Measurements from ENCODE around the gene IGLL5.

IGLL5 gene

GRCh38 chr22:22925805-22926369 is 38.3 kb downstream of the IGLL5 start:
- Histone ChIP-seq H3K9me3 (ENCODE audit: control insufficient read depth, low read length) (no peaks in the 10 kb centered on the region), H3K9ac (ENCODE audit: low read length) (no peak overlapping the region), H3K4me1 (ENCODE audit: control insufficient read depth, insufficient read depth, low read length) (no peaks in the 10 kb centered on the region), H3K27me3 (ENCODE audit: control insufficient read depth, insufficient read depth, low read length) (peaks cover 4% of the 10 kb centered on the region), H3K36me3 (ENCODE audit: control insufficient read depth, insufficient read depth, low read length) (no peaks in the 10 kb centered on the region), H3K4me3 (ENCODE audit: low read length) (no peak overlapping the region)

DNA sequence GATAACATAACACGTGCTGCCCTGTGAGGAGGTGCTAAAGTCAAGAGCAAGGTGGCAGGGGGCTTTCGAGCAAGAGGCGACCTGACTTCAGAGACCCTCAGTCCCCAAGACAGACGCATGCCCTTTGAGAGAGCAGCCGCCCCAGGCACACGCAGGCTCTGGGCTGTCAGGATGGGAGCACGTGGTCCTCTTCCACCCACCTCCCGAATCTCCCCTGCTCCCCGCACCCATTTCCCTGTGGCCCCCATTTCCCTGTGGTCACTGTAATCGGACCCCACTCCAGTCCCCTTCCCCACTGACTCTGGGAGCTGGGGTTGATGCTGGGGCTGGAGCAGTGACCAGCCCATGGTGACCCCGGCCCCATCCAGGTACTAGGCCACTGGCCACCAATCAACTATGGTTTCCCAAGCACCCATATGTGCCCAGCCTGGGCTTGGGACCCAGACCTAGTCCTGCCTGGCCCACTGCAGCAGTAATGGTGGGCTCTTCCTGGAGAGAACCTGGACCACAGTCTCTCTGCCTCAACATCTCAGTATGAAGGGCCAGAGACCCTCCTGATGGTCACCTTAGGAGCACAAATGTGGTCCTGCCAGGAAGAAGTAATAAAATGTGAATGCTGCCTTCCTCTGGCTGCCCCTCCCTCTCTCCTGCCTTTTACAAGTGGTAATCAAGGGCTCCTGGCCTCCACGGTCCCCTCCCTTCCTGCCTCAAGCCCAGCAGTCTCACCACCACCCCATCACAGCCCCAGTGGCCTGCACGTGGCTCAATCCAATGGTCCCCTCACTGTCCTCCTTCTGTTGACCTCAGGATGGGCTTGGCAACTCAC is 39.0 kb downstream of the IGLL5 start:
- Histone ChIP-seq H3K36me3 (ENCODE audit: control insufficient read depth, insufficient read depth, low read length) (no peaks in the 10 kb centered on the region), H3K9me3 (ENCODE audit: control insufficient read depth, low read length) (no peaks in the 10 kb centered on the region), H3K27me3 (ENCODE audit: control insufficient read depth, insufficient read depth, low read length) (peaks cover 4% of the 10 kb centered on the region), H3K9ac (ENCODE audit: low read length) (no peak overlapping the region), H3K4me1 (ENCODE audit: control insufficient read depth, insufficient read depth, low read length) (no peaks in the 10 kb centered on the region), H3K4me3 (ENCODE audit: low read length) (no peak overlapping the region)

GRCh38 chr22:22927196-22927887 is 39.7 kb downstream of the IGLL5 start:
- Histone ChIP-seq H3K9me3 (ENCODE audit: control insufficient read depth, low read length) (no peaks in the 10 kb centered on the region), H3K36me3 (ENCODE audit: control insufficient read depth, insufficient read depth, low read length) (no peaks in the 10 kb centered on the region), H3K9ac (ENCODE audit: low read length) (no peak overlapping the region), H3K4me3 (ENCODE audit: low read length) (no peak overlapping the region), H3K4me1 (ENCODE audit: control insufficient read depth, insufficient read depth, low read length) (no peaks in the 10 kb centered on the region), H3K27me3 (ENCODE audit: control insufficient read depth, insufficient read depth, low read length) (peaks cover 4% of the 10 kb centered on the region)

- Histone ChIP-seq H3K9ac (ENCODE audit: low read length) (no peak overlapping the region), H3K36me3 (ENCODE audit: control insufficient read depth, insufficient read depth, low read length) (no peaks in the 10 kb centered on the region), H3K4me3 (ENCODE audit: low read length) (no peak overlapping the region), H3K27me3 (ENCODE audit: control insufficient read depth, insufficient read depth, low read length) (peaks cover 4% of the 10 kb centered on the region), H3K9me3 (ENCODE audit: control insufficient read depth, low read length) (no peaks in the 10 kb centered on the region), H3K4me1 (ENCODE audit: control insufficient read depth, insufficient read depth, low read length) (no peaks in the 10 kb centered on the region)
Observed at GRCh38 chr22:22927888-22928665, 40.5 kb downstream of the IGLL5 start.

DNA sequence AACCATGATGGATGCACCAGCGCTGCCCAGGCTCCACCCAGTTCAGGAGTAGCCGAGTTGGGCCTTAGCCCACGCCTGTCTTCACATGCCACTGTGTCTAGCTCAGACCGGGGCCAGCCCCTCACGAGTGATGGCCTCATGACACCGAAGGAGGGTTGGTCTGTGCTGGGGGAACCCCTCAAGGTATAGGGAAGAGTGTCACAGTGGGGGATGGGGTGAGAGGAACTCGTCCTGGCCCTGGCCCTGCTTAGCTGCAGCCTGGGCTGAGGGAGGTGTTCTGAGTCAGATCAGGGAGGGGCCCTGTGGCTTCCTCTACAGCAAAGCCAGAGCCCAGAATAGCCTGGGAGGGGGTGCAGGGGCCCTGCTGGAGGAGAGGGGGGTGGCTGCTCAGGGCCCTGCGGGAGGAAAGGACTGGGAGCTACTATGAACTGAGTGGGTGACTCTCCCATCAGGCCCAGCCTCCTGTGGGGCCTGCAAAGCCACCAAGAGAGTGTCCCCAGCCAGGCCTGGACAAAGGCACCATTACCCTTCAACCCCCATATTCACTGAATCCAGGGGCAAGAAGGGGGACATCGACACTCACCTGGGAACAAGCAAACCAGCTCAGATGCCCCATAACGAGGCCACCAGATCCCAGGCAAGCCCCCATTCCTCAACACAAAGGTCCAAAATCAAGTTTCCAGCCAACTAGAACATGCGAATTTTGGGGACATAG is 41.2 kb downstream of the IGLL5 start:
- no peaks in the 10 kb centered on the region for H3K4me1 ChIP-seq (ENCODE audit: control insufficient read depth, insufficient read depth, low read length)
- no peak overlapping the region for H3K4me3 ChIP-seq (ENCODE audit: low read length)
- H3K9ac ChIP-seq (ENCODE audit: low read length) = no peak overlapping the region
- H3K27me3 ChIP-seq (ENCODE audit: control insufficient read depth, insufficient read depth, low read length) = peaks cover 4% of the 10 kb centered on the region
- no peaks in the 10 kb centered on the region for H3K9me3 ChIP-seq (ENCODE audit: control insufficient read depth, low read length)
- H3K36me3 ChIP-seq (ENCODE audit: control insufficient read depth, insufficient read depth, low read length) = no peaks in the 10 kb centered on the region

- Histone ChIP-seq H3K4me1 (ENCODE audit: control insufficient read depth, insufficient read depth, low read length) (no peaks in the 10 kb centered on the region), H3K36me3 (ENCODE audit: control insufficient read depth, insufficient read depth, low read length) (no peaks in the 10 kb centered on the region), H3K9me3 (ENCODE audit: control insufficient read depth, low read length) (no peaks in the 10 kb centered on the region), H3K9ac (ENCODE audit: low read length) (no peak overlapping the region), H3K4me3 (ENCODE audit: low read length) (no peak overlapping the region), H3K27me3 (ENCODE audit: control insufficient read depth, insufficient read depth, low read length) (no peaks in the 10 kb centered on the region)
Observed at GRCh38 chr22:22929381-22930221, 42.0 kb downstream of the IGLL5 start.

DNA sequence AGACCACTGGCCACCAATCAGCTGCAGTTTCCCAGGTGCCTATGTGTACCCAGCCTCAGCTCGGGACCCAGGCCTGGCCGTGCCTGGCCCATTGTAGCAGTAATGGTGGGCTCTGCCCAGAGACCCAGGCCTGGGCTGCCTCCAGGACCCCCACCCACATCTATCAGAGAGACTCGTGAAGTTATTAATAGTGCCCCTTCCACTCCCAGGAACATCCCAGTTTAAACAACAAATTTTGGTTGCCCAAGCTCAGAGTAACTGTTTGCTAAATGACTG is 42.5 kb downstream of the IGLL5 start:
- Histone ChIP-seq H3K4me3 (ENCODE audit: low read length) (no peak overlapping the region), H3K27me3 (ENCODE audit: control insufficient read depth, insufficient read depth, low read length) (no peaks in the 10 kb centered on the region), H3K9me3 (ENCODE audit: control insufficient read depth, low read length) (no peaks in the 10 kb centered on the region), H3K4me1 (ENCODE audit: control insufficient read depth, insufficient read depth, low read length) (no peaks in the 10 kb centered on the region), H3K9ac (ENCODE audit: low read length) (no peak overlapping the region), H3K36me3 (ENCODE audit: control insufficient read depth, insufficient read depth, low read length) (no peaks in the 10 kb centered on the region)

GRCh38 chr22:22930571-22931556 is 43.2 kb downstream of the IGLL5 start:
- Histone ChIP-seq H3K9me3 (ENCODE audit: control insufficient read depth, low read length) (no peaks in the 10 kb centered on the region), H3K4me3 (ENCODE audit: low read length) (no peak overlapping the region), H3K9ac (ENCODE audit: low read length) (no peak overlapping the region), H3K36me3 (ENCODE audit: control insufficient read depth, insufficient read depth, low read length) (no peaks in the 10 kb centered on the region), H3K4me1 (ENCODE audit: control insufficient read depth, insufficient read depth, low read length) (no peaks in the 10 kb centered on the region), H3K27me3 (ENCODE audit: control insufficient read depth, insufficient read depth, low read length) (no peaks in the 10 kb centered on the region)

DNA sequence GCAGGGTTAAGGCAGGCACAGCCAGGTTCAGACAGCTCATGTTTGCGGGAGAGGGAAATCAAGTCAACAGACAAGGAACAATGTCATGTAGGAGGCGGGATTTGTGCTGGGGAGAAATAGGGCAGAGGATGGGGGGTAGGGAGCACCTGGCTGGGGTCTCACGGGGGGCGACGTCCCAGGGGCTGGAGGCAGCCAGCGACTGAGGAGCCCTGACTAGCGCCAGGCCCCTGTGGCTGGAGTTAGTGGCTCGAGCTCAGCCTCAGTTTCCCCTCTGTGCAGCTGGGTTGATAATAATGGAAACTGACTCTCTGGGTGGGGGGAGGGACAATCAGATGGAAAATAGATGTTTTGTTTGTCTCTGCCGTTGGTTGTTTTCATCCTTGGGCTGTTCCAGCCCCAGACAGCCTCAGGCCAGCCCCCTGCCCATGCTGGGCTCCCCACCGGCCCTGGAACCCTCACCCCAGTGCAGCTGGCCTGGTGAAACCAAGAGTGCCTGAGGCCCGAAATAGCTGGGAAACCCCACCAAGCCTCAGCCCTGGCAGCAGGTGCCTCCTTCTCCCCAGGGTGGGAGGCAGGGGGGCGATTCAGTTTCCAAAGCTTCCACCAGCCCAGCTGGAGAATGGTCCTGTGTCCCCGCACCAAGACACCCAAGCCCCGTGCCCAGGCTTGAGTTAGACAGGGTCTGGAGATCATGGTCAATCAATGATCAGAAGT is 44.1 kb downstream of the IGLL5 start:
- H3K4me1 ChIP-seq (ENCODE audit: control insufficient read depth, insufficient read depth, low read length) = no peaks in the 10 kb centered on the region
- H3K9ac ChIP-seq (ENCODE audit: low read length) = no peak overlapping the region
- H3K9me3 ChIP-seq (ENCODE audit: control insufficient read depth, low read length) = no peaks in the 10 kb centered on the region
- H3K27me3 ChIP-seq (ENCODE audit: control insufficient read depth, insufficient read depth, low read length) = no peaks in the 10 kb centered on the region
- H3K36me3 ChIP-seq (ENCODE audit: control insufficient read depth, insufficient read depth, low read length) = no peaks in the 10 kb centered on the region
- no peak overlapping the region for H3K4me3 ChIP-seq (ENCODE audit: low read length)

DNA sequence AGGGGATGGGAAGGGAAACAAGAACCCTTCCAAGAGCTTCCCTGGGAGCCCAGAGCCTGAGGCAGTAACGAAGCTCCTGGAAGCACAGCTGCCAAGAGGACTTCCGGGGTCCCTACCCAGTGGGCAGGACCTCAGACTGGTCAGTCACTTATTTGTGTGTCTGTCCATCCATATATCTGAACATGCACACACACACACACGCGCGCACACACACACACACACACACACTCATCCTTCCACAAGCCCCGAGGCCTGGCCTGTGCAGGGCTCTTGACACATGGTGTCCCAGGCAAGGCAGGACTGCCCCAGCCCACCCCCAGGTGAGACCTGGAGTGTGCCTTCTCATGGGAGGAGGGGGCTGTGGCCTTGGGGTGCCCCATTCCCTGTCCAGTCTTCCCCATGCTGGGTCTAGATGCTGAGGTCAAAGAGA is 44.9 kb downstream of the IGLL5 start:
- no peak overlapping the region for H3K4me3 ChIP-seq (ENCODE audit: low read length)
- no peak overlapping the region for H3K9ac ChIP-seq (ENCODE audit: low read length)
- no peaks in the 10 kb centered on the region for H3K4me1 ChIP-seq (ENCODE audit: control insufficient read depth, insufficient read depth, low read length)
- no peaks in the 10 kb centered on the region for H3K36me3 ChIP-seq (ENCODE audit: control insufficient read depth, insufficient read depth, low read length)
- H3K9me3 ChIP-seq (ENCODE audit: control insufficient read depth, low read length) = no peaks in the 10 kb centered on the region
- H3K27me3 ChIP-seq (ENCODE audit: control insufficient read depth, insufficient read depth, low read length) = no peaks in the 10 kb centered on the region

Data from mucosa of stomach (tissue), 1 donor.